AG04450 (cell line): ENCODE data around the gene NT5C3B. TPM values are rescaled to one million over a fixed set of nuclear protein-coding genes. Genes with fewer than 3 reads are reported as not detected.

Experiments
- polyA plus RNA-seq: library from polyadenylated mRNA; depleted of rRNA; stranded (reverse); fragments of >200 nt; gene quantifications from 2 replicates; pipeline ENCODE4 v1.2.3, GENCODE V29; 2011; rRNA removed
- small RNA-seq: library from RNA; depleted of rRNA; stranded (forward); fragments of <200 nt; gene quantifications from one replicate; pipeline ENCODE3, GENCODE V24; 2012; ENCODE audit warnings: low read depth; ENCODE audit not compliant: insufficient read length

The NT5C3B gene
- polyA plus RNA-seq, 1 experiment: 106 TPM

Small RNA genes within 50 kb of the gene (small RNA-seq; reads per million reads assigned to genes)
- not detected for gene AC125257.2

Other genes with a start within 250 kb of the NT5C3B start
- 0.09 TPM in 1 of 2 replicates, not detected in the other for gene KRT14, start 249.3 kb downstream of the NT5C3B start, polyA plus RNA-seq
- gene KRT16, start 223.5 kb downstream of the NT5C3B start, polyA plus RNA-seq: not detected in 2 replicates
- gene KRT17, start 211.7 kb downstream of the NT5C3B start, polyA plus RNA-seq: 2.8 and 4.9 TPM in 2 replicates
- 529 and 549 TPM in 2 replicates for gene EIF1, start 147.3 kb downstream of the NT5C3B start, polyA plus RNA-seq
- gene GAST, start 123.9 kb downstream of the NT5C3B start, polyA plus RNA-seq: not detected in 2 replicates
- 0.04 and 0.07 TPM in 2 replicates for gene HAP1, start 101.6 kb downstream of the NT5C3B start, polyA plus RNA-seq
- gene JUP, start 49.5 kb downstream of the NT5C3B start, polyA plus RNA-seq: 13.5 and 25.7 TPM in 2 replicates
- 51.5 and 58.8 TPM in 2 replicates for gene P3H4, start 24.3 kb downstream of the NT5C3B start, polyA plus RNA-seq
- 487 and 624 TPM in 2 replicates for gene FKBP10, start 23.2 kb downstream of the NT5C3B start, polyA plus RNA-seq
- 0.06 TPM in 2 replicates for gene KLHL10, start 1.6 kb upstream of the NT5C3B start, polyA plus RNA-seq
- 7.6 and 9.3 TPM in 2 replicates for gene KLHL11, start 29.2 kb upstream of the NT5C3B start, polyA plus RNA-seq
- 161 and 163 TPM in 2 replicates for gene ACLY, start 82.7 kb upstream of the NT5C3B start, polyA plus RNA-seq
- 0.47 and 0.56 TPM in 2 replicates for gene ODAD4, start 94.4 kb upstream of the NT5C3B start, polyA plus RNA-seq
- gene CNP, start 130.6 kb upstream of the NT5C3B start, polyA plus RNA-seq: 53.0 and 85.7 TPM in 2 replicates
- gene DNAJC7, start 181.2 kb upstream of the NT5C3B start, polyA plus RNA-seq: 62.0 and 66.4 TPM in 2 replicates
- gene NKIRAS2, start 183.9 kb upstream of the NT5C3B start, polyA plus RNA-seq: 46.5 and 51.3 TPM in 2 replicates
- 0.07 and 0.09 TPM in 2 replicates for gene C17orf113, start 214.4 kb upstream of the NT5C3B start, polyA plus RNA-seq